GM18508 (cell line): ENCODE data around the gene RFPL2.
"Not testable (repeated sequence)": the region's sequence is repeated elsewhere in the genome, so short reads cannot be mapped to it uniquely, and the experiment has no call there.

Source experiments
- ATAC-seq: cut with Tn5 transposase; IDR thresholded peaks from one replicate; pipeline ENCODE4 v1.9.1; 2021; ENCODE audit warnings: moderate number of reproducible peaks; ENCODE audit not compliant: insufficient read depth, unreplicated experiment

Gene RFPL2

DNA sequence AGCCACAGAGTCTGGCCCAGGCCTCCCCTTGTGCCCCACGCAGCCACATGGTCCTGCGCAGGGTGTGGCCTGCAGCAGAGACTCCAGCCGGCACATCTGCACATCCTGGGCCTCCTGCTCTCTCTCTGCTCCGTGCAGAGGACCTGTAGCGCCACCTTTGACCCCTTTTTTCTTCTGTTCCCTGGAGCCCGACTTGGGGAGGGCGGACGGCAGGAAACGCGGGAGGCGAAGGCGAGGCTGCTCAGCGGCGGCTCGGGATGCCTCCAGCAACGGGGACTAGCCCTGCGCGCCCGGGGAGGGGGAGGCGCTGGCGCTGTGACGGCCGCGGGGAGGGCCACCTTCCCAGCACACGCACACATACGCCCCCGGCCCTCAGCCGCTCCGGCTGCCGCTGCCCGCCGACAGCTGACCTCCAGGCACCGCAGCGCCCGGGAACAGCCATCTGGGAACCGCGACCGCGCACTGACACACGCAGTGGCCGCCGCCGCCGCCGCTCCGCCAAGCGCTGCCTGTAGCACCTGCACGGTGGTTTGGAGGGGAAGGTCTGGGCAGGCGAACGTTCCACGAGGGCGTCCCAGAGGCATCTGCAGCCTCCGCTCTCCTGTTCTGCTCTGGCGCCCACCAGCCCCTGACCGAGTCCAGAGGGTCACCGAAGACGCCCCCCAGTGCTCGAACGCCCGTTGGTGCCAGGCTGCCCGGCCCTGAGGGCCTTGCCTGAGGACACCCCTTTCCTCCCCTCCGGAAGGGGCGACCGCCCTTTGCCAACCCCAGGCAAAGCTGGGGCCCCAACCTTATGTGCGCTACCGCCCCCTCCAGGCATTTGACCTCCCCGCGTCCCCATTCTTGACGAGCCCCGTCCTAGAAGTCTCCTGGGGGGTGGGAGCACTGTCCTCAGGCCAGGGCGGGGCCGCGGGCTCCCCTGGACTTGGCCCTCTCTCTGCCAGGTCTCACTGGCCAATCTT lies 28.9 kb downstream of the RFPL2 start:
- no peak for ATAC-seq

DNA sequence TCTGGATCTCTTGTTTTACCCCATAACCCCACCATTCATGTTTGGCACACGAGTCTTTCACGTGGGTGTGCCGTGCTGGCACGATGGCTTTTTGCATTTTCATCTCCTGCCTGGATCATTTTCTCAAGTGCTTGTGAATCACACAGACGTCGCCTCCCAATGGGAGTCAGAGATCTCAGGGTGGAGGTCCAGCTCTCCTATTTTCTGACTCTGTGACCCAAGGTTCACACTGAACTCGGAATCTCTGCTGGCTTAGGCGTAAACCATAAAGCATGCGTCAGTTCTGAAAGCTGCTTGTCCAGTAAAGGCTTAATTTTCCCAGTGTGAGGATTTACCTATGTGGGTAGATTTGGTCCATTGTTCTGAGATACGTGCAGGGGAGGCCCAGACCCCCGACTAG lies 29.8 kb downstream of the RFPL2 start:
- no peak for ATAC-seq

DNA sequence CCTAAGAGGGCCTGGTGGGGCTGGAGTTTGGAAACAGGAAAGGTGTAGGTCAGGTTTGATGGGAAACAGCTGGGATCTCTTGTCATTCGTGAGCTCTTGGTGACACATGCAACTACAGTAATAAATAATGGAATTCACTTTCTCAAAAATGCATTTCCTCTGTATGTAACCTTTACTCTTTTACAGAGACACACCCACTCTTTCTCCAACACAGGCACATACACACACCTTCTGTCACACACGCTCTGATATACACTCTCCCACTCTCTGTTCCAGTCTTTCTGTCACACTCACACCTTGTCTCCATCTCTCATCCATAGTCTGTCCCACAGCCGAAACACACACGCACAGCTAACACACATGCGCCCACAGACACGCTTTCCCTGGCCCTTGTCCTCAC lies 39.2 kb downstream of the RFPL2 start:
- no peak for ATAC-seq

DNA sequence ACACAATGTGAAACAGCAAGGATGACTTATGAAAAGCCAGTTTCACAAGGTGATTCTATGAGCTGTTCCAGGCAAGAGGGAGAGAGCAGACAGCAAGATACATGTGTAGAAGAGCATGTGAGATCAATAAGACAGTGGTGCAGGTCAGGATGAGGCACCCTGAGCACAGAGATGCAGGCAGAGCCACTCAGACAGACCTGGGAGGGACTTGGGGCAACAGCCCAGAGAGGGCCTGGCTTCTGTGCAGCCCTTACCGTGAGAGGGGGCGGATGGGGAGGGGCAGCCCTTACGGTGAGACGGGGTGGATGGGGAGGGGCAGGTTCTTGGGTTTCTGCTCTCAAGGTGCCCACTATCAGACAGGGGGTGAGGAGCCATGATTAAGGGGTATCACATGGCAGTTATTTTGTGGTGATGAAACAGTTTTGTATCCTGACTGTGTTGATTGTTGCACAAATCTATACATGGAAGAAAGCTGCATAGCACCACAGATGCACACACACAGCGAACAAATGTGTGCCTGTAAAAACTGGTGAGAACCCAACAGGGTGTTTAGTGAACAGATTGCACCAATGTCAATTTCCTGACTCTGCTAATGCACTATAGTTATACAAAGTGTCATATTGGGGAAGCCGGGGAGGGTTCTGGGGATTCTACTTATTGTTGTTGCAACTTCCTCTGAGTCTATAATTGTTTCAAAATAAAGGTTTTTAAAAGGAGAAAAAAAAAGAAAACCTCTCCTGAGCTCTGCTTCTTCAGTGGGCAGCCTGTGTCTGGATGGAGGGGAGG lies 40.6 kb downstream of the RFPL2 start:
- no peak for ATAC-seq

DNA sequence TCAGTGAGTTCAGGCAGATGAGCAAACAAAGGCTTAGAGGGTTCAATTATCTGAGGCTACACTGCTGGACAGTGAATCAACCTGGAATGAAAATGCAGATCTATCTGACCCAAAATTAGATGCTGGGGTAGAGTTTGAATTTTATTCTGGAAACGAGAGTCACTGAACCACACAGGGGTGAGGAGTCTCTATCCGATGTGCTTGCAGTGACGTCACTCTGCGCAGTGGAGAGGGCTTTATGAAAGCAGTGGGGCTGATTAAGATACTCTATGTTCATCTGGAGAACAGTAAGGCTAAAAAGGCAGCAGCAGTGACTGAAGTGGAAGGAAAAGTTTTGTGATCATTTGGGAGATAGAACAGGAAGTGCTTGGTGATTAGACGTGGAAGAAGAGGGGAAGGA lies 44.5 kb downstream of the RFPL2 start:
- ATAC-seq: not testable (repeated sequence)

DNA sequence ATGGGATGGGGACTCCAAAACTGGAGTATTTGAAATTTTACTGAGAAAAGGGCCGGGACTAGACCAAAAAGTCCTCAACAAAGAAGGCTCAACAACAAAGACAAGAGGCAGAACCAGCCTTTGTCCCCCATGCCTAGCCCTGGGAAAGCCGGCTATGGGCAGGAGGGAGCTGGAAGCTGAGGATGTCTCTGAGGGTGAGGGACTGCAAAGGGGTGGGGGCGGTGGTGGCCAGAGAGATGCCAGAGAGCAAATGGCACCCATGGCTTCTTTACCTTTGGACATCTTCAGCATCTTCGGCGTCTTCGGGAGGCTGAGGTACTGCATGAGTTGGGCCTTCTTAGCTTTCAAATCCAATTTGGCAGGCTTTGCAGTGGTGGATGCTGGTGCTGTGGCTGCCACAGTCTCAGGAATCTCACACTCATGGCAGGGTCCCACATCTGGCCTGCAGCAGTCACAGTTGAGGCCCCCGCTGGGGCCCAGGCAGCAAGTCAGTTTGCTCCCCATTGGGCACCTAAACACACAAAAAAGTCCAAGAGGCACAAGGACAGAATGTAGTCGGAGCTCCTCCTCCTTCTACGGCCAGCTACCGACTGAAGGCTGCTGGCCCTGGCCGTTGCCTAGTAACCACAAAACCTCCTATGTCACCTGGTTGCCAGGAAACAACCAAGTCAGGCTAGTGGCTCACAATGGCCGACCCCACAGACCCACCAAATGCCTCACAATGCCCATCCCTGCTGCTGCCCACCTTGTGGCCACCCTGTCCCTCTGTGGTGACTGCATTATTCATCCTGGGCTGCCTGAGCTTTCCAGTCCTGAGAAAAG lies 46.0 kb downstream of the RFPL2 start, which contains the start of gene C22orf42:
C22orf42 (minus strand) TSS at position 592 of the 822 bp plus-strand sequence; CDS start at position 504, 88 bp downstream.
- no peak for ATAC-seq

DNA sequence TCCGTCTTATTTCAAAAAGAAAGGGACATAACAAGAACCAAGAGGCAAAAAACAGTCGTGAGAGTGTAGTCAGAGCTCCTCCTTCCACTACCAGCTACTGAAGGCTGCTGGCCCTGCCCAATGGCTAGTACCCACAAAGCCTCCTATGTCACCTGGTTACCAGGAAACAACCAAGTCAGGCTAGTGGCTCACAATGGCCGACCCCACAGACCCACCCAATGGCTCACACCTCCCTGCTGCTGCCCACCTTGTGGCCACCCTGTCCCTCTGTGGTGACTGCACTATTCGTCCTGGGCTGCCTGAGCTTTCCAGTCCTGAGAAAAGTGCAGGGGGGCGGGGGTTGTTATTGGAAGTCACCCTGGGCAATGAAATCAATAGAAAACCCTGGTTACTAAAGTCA lies 47.2 kb downstream of the RFPL2 start:
- ATAC-seq: not testable (repeated sequence)

DNA sequence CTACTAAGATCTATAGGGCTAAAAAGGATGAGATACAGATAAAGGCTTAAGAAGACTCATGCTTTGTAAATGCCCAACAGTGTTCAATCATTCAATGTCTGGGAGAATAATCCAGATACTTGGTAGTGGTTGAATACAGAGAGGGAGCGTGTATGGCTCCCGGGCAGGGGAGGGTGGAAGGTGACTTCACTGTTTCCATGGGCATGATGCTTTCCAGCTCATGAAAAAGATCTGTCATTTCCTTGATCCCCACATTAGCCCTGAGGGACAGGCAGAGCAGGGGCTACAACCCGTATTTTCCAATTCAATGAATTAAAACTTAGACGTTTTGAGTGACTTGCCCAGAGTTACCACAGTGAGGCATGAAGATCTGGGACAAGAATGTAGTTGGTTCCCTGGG lies 50.1 kb downstream of the RFPL2 start:
- ATAC-seq: not testable (repeated sequence)

DNA sequence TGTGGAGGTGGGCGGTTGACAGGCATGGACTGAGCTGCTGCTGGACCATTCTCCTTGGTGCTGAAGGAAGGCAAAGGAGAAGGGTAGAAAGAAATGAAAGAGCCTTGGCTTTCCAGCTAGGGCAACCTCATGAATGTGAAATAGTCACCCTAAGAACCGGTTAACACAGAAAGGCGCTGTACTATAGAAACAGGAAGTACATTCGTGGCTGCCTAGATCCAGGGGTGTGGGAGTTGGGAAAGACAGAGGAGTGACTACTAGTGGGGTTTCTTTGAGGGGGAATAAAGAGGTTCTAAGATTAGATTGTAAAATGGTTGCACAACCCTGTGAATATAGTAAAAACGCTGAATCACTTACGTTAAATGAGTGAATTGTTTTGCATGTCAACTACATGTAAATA lies 53.2 kb downstream of the RFPL2 start:
- not testable (repeated sequence) for ATAC-seq

DNA sequence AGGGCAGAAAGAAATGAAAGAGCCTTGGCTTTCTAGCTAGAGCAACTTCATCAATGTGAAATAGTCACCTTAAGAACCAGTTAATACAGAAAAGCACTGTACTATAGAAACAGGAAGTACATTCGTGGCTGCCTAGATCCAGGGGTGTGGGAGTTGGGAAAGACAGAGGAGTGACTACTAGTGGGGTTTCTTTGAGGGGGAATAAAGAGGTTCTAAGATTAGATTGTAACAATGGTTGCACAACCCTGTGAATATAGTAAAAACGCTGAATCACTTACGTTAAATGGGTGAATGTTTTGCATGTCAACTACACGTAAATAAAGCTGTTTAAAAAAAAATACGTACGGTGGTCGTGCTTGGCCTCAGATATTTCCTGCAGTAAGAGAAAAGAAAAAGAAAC lies 54.2 kb downstream of the RFPL2 start:
- ATAC-seq: not testable (repeated sequence)

DNA sequence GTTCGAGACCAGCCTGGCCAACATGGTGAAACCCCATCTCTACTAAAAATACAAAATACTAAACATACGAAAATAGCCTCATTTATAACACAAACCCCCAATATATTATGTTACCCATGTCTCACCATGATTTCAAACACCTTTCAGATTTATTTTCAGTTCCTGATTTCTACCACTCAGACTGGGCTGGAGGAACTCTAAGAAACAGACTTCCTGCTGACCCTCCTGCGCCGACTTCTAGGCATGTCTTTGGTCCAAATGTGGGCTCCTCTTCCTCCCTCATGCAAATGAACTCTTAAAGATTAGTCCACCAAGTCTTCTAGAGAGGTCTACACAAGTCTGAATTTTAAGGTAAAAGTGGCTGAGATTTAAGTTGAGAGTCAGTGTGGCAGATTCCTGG lies 56.5 kb downstream of the RFPL2 start:
- not testable (repeated sequence) for ATAC-seq

DNA sequence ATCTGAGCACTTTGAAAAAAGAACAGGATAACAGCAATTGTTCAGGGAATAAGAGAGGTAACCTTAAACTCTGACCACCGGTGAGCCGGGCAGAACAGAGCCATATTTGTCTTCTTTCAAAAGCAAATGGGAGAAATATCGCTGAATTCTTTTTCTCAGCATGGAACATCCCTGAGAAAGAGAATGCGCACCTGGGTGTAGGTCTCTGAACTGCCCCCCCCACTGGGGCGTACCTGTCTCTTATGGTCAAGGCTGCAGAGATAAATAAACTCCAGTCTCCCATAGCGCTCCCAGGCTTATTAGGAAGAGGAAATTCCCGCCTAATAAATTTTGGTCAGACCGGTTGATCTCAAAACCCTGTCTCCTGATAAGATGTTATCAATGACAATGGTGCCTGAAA lies 57.7 kb downstream of the RFPL2 start:
- ATAC-seq: not testable (repeated sequence)

DNA sequence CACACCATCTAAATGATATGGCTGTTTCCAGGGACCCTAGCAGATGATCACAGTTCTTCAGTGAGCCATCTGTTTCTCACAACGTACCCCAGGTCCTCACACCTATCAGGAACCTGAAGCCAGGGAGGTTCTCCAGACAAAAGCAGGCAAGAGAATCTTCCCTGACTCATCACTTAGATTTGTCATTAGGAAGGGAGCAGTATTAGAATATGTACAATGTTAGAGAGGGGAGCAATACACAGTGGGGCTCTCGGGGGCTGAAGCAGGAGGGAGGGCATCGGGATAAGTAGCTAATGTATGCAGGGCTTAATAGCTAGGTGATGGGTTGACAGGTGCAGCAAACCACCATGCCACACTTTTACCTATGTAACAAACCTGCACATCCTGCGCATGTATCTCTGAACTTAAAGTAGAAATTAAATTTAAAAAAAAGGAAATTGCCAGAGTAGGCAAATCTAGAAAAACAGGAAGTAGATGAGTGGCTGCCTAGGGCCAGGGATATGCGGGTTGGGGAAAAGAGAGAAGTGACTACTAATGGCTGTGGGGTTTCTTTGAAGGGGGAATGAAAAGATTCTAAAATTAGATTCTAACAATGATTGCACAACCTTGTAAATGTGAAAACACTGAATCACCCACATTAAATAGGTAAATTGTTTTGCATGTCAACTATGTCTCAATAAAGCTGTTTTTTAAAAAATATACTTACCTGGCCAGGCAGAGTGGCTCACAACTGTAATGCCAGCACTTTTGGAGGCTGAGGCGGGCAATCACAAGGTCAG lies 60.2 kb downstream of the RFPL2 start:
- ATAC-seq: no peak

DNA sequence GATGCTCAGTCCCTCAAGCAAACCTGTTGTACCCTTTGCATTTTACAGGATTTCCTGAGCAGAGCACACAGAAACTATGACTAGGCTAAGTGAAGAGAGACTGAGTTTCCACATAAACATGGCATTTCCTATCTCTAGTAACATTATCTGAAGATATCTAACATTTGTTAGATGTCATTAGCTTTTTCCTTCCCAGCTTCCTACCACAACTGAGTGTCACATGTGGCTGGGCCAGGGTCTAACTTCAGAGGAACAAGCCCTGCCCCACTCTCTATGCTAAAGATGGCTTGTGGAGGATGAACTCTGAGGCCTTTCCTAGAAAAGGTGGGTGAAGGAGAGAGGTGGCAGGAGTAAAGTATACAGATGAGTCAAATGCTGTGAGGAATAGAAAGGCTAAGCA lies 62.3 kb downstream of the RFPL2 start:
- no peak for ATAC-seq

DNA sequence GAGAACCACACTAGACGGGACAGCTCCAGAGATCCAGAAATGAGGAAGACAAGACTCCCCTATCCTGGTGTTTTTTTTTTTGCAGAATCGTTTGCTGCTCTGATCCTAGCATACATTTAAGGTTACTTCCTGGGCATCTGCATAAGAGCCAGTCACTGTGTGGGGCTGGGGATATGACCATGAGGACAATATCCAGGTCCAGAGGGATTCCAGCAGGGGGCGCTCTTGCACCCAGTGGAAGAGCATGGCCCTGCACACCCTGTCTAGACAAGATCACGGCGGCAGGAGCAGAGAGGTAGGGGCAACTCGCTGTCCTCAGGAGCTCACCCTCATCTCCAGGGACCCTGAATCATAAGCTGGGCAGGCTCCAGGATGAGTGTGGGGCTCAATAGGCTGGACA lies 64.2 kb downstream of the RFPL2 start:
- not testable (repeated sequence) for ATAC-seq
